ENCODE results near the gene PRM2. TPM values are rescaled to one million over a fixed set of nuclear protein-coding genes. Genes with fewer than 3 reads are reported as not detected.

PRM2 gene
- total RNA-seq = not detected
- not detected for total RNA-seq (2013)

GRCh38 chr16:11276143-11276895 lies at the start of gene PRM2:
Gene PRM2 (minus strand): TSS chr16:11276480. CDS start chr16:11276370, 110 bp downstream.
- WGBS (ENCODE audit: insufficient coverage) = 94% methylated on average over 26 of the region's 26 CpGs

GRCh38 chr16:11325404-11326083 lies 49.3 kb upstream of the PRM2 start:
- WGBS (ENCODE audit: insufficient coverage) = 70% methylated on average over 10 of the region's 10 CpGs
- DNase-seq = no peak
- Mint-ChIP-seq H3K4me3 (no peak overlapping the region), H3K4me1 (peaks cover 23 to 29% of the 10 kb centered on the region in 2 donors), H3K27me3 (ENCODE audit: low read depth in 2 of 2) (peaks cover 36 to 42% of the 10 kb centered on the region in 2 donors), H3K27ac (no peak overlapping the region), H3K36me3 (no peaks in the 10 kb centered on the region), H3K9me3 (no peaks in the 10 kb centered on the region)
- intact Hi-C loops (cut with micrococcal nuclease) = no loop called here
- ATAC-seq = no peak
- Histone ChIP-seq H3K4me3 (ENCODE audit: low read length) (no peak overlapping the region), H3K9me3 (ENCODE audit: control insufficient read depth, insufficient read depth, low read length) (peaks cover 7% of the 10 kb centered on the region), H3K27ac (ENCODE audit: low read length) (no peak overlapping the region), H3K36me3 (ENCODE audit: control insufficient read depth, insufficient read depth, low read length) (no peaks in the 10 kb centered on the region), H3K27me3 (ENCODE audit: control insufficient read depth, insufficient read depth, low read length) (peaks cover 10% of the 10 kb centered on the region), H3K4me1 (ENCODE audit: control insufficient read depth, insufficient read depth, low read length) (peaks cover 38% of the 10 kb centered on the region)
- TF ChIP-seq CTCF (IDR thresholded peaks at IDR 0.05) = no peak

More at GRCh38 chr16:11276143-11276895, at the start of gene PRM2:
- intact Hi-C loops (cut with micrococcal nuclease) = no loop called here
- no peaks in the 10 kb centered on the region for H3K27me3 ChIP-seq (ENCODE audit: control insufficient read depth, insufficient read depth, low read length)
- H3K4me3 Mint-ChIP-seq = no peak within 1 kb of the TSS
- no peak within 1 kb of the TSS for H3K27ac Mint-ChIP-seq
- H3K4me3 ChIP-seq (ENCODE audit: low read length) = no peak within 1 kb of the TSS
- no peak for DNase-seq
- no peak for TF ChIP-seq CTCF (IDR thresholded peaks at IDR 0.05)
- no peaks in the 10 kb centered on the region for H3K36me3 Mint-ChIP-seq
- no peaks in the 10 kb centered on the region for H3K9me3 ChIP-seq (ENCODE audit: control insufficient read depth, insufficient read depth, low read length)
- no peaks in the 10 kb centered on the region for H3K4me1 ChIP-seq (ENCODE audit: control insufficient read depth, insufficient read depth, low read length)
- no peaks in the 10 kb centered on the region for H3K9me3 Mint-ChIP-seq
- H3K27me3 Mint-ChIP-seq (ENCODE audit: low read depth in 2 of 2) = peaks cover 4 to 10% of the 10 kb centered on the region in 2 donors
- H3K36me3 ChIP-seq (ENCODE audit: control insufficient read depth, insufficient read depth, low read length) = no peaks in the 10 kb centered on the region
- no peaks in the 10 kb centered on the region for H3K4me1 Mint-ChIP-seq
- ATAC-seq = no peak
- H3K27ac ChIP-seq (ENCODE audit: low read length) = no peak within 1 kb of the TSS

GRCh38 chr16:11323551-11324336 lies 47.5 kb upstream of the PRM2 start:
- Mint-ChIP-seq H3K27me3 (ENCODE audit: low read depth in 2 of 2) (peaks cover 30 to 37% of the 10 kb centered on the region in 2 donors), H3K4me3 (no peak overlapping the region), H3K9me3 (no peaks in the 10 kb centered on the region), H3K36me3 (no peaks in the 10 kb centered on the region), H3K4me1 (peaks cover 19 to 25% of the 10 kb centered on the region in 2 donors), H3K27ac (no peak overlapping the region)
- no peak for DNase-seq
- Histone ChIP-seq H3K4me3 (ENCODE audit: low read length) (no peak overlapping the region), H3K27me3 (ENCODE audit: control insufficient read depth, insufficient read depth, low read length) (peaks cover 10% of the 10 kb centered on the region), H3K36me3 (ENCODE audit: control insufficient read depth, insufficient read depth, low read length) (no peaks in the 10 kb centered on the region), H3K4me1 (ENCODE audit: control insufficient read depth, insufficient read depth, low read length) (peaks cover 31% of the 10 kb centered on the region), H3K9me3 (ENCODE audit: control insufficient read depth, insufficient read depth, low read length) (peaks cover 7% of the 10 kb centered on the region), H3K27ac (ENCODE audit: low read length) (no peak overlapping the region)
- no peak for TF ChIP-seq CTCF (IDR thresholded peaks at IDR 0.05)
- ATAC-seq = no peak
- intact Hi-C loops (cut with micrococcal nuclease) = no loop called here
- WGBS (ENCODE audit: insufficient coverage) = 92% methylated on average over 8 of the region's 11 CpGs

Measured in natural killer cell (primary cell).